ENCODE measurements around the gene OR13G1.
"Not testable (repeated sequence)": the region's sequence is repeated elsewhere in the genome, so short reads cannot be mapped to it uniquely, and the experiment has no call there.

The OR13G1 gene

GRCh38 chr1:247679639-247680038, at the start of gene OR13G1:
Gene OR13G1, minus strand, starts transcription at chr1:247679739. Its CDS starts 6,698 bp downstream, at chr1:247673041.
- DNase-seq, result no peak

GRCh38 chr1:247721222-247721621, 41.7 kb upstream of the OR13G1 start:
- DNase-seq, result no peak

GRCh38 chr1:247716546-247716945, 37.0 kb upstream of the OR13G1 start, which contains the start of gene OR6F1:
Gene OR6F1, minus strand, starts transcription at chr1:247716646. Its CDS starts 3,891 bp downstream, at chr1:247712755.
- DNase-seq, result no peak

GRCh38 chr1:247713753-247714152, 34.2 kb upstream of the OR13G1 start:
- DNase-seq, result no peak

- DNase-seq, result not testable (repeated sequence)
Observed at GRCh38 chr1:247710681-247711080, 31.1 kb upstream of the OR13G1 start.

- no peak for DNase-seq
Observed at GRCh38 chr1:247701338-247701737, 21.8 kb upstream of the OR13G1 start.

GRCh38 chr1:247681288-247681897, 1.9 kb upstream of the OR13G1 start:
- DNase-seq, result peak; percentile 7

GRCh38 chr1:247680171-247680570, 632 bp upstream of the OR13G1 start:
- no peak for DNase-seq

- no peak for DNase-seq
Observed at GRCh38 chr1:247669225-247669624, 10.3 kb downstream of the OR13G1 start.

GRCh38 chr1:247656221-247656875, 23.2 kb downstream of the OR13G1 start:
- DNase-seq, result no peak

GRCh38 chr1:247653040-247653439, 26.5 kb downstream of the OR13G1 start:
- DNase-seq, result no peak

GRCh38 chr1:247647864-247648263, 31.7 kb downstream of the OR13G1 start:
- DNase-seq, result no peak

- DNase-seq, result no peak
Observed at GRCh38 chr1:247646867-247647266, 32.7 kb downstream of the OR13G1 start.

- no peak for DNase-seq
Observed at GRCh38 chr1:247642742-247643141, 36.8 kb downstream of the OR13G1 start.

- peak; percentile 52 for DNase-seq
Observed at GRCh38 chr1:247639381-247639981, 40.1 kb downstream of the OR13G1 start.

- no peak for DNase-seq
Observed at GRCh38 chr1:247638781-247639180, 40.8 kb downstream of the OR13G1 start.

- no peak for DNase-seq
Observed at GRCh38 chr1:247638011-247638410, 41.5 kb downstream of the OR13G1 start.

GRCh38 chr1:247627951-247628350, 51.6 kb downstream of the OR13G1 start:
- no peak for DNase-seq
